GM21786 (cell line): ENCODE measurements around the gene HMHB1.

Source experiments
- ATAC-seq: cut with Tn5 transposase; IDR thresholded peaks from one replicate; pipeline ENCODE4 v1.9.1; 2021; ENCODE audit not compliant: unreplicated experiment

Gene HMHB1

GRCh38 chr5:143865426-143866025 is 53.6 kb downstream of the HMHB1 start:
- ATAC-seq: no peak
